Mesenchymal stem cell (in vitro differentiated cells and primary cell): ENCODE results near the gene NTHL1.

Source experiments
- DNase-seq: peaks from one replicate; pipeline ENCODE4 v3.0.0-alpha.2; 2013
- H2AFZ ChIP-seq: one replicate; pipeline ENCODE4 v1.6.1; 2013; ENCODE audit warnings: low read depth, mild to moderate bottlenecking, control low read depth, inconsistent platforms, low read length, moderate library complexity
- H2AK5ac ChIP-seq: 2 replicates; pipeline ENCODE4 v1.6.1; 2013; ENCODE audit warnings: low read length, moderate library complexity, mild to moderate bottlenecking, inconsistent platforms; ENCODE audit not compliant: severe bottlenecking
- H2BK120ac ChIP-seq: one replicate; pipeline ENCODE4 v1.6.1; 2013; ENCODE audit warnings: low read depth, mild to moderate bottlenecking, inconsistent platforms, low read length, moderate library complexity
- H2BK12ac ChIP-seq, 2 experiments: one replicate each; pipeline ENCODE4 v1.6.1; 2013; ENCODE audit warnings: inconsistent platforms in 2 of 2, low read length in 2 of 2, mild to moderate bottlenecking in 2 of 2, moderate library complexity in 2 of 2, control low read depth in 1 of 2
- H2BK15ac ChIP-seq: one replicate; pipeline ENCODE4 v1.6.1; 2013; ENCODE audit warnings: mild to moderate bottlenecking, low read depth, inconsistent platforms; ENCODE audit not compliant: poor library complexity, severe bottlenecking
- H2BK5ac ChIP-seq: 2 replicates; pipeline ENCODE4 v1.6.1; 2013; ENCODE audit warnings: low read depth, mild to moderate bottlenecking, low read length, control low read depth, inconsistent platforms; ENCODE audit not compliant: poor library complexity, severe bottlenecking
- H3K14ac ChIP-seq, 2 experiments: one replicate each; pipeline ENCODE4 v1.6.1; 2013; ENCODE audit warnings: inconsistent platforms in 2 of 2, low read length in 2 of 2, control low read depth in 1 of 2, mild to moderate bottlenecking in 1 of 2, moderate library complexity in 1 of 2
- H3K18ac ChIP-seq, 2 experiments: one replicate each; pipeline ENCODE4 v1.6.1; 2013; ENCODE audit warnings: inconsistent platforms in 2 of 2, low read length in 2 of 2, control low read depth in 1 of 2, low read depth in 1 of 2, mild to moderate bottlenecking in 1 of 2
- H3K23ac ChIP-seq, 2 experiments: one replicate each; pipeline ENCODE4 v1.6.1; 2013; ENCODE audit warnings: inconsistent platforms in 2 of 2, low read length in 2 of 2, mild to moderate bottlenecking in 2 of 2, moderate library complexity in 2 of 2, control low read depth in 1 of 2
- H3K27ac ChIP-seq: 2 replicates; pipeline ENCODE4 v1.5.1; 2013; ENCODE audit warnings: mild to moderate bottlenecking, moderate library complexity, low read length, control low read depth, inconsistent platforms; ENCODE audit not compliant: poor library complexity, severe bottlenecking
- H3K27me3 ChIP-seq, 2 experiments: 2 replicates each; pipeline versions ENCODE4 v1.6.1 to v1.7.0; 2013; ENCODE audit warnings: low read length in 2 of 2, mild to moderate bottlenecking in 2 of 2, moderate library complexity in 2 of 2, control low read depth in 1 of 2, inconsistent platforms in 1 of 2; ENCODE audit not compliant: control insufficient read depth in 1 of 2, insufficient read depth in 1 of 2
- H3K36me3 ChIP-seq, 2 experiments: 2 replicates each; pipeline versions ENCODE4 v1.6.1 to v1.7.0; 2013; ENCODE audit warnings: low read length in 2 of 2, control low read depth in 1 of 2, inconsistent platforms in 1 of 2, low read depth in 1 of 2, mild to moderate bottlenecking in 1 of 2; ENCODE audit not compliant: insufficient read depth in 2 of 2, control insufficient read depth in 1 of 2
- H3K4ac ChIP-seq, 2 experiments: one replicate each; pipeline ENCODE4 v1.6.1; 2013; ENCODE audit warnings: inconsistent platforms in 2 of 2, low read length in 2 of 2, mild to moderate bottlenecking in 2 of 2, moderate library complexity in 2 of 2, control low read depth in 1 of 2, low read depth in 1 of 2
- H3K4me1 ChIP-seq: 2 replicates; pipeline ENCODE4 v1.6.1; 2013; ENCODE audit warnings: low read depth, low read length, control low read depth; ENCODE audit not compliant: control insufficient read depth, insufficient read depth
- H3K4me2 ChIP-seq: 2 replicates; pipeline ENCODE4 v1.6.1; 2013; ENCODE audit warnings: low read length, mild to moderate bottlenecking, inconsistent platforms; ENCODE audit not compliant: poor library complexity, severe bottlenecking
- H3K4me3 ChIP-seq, 2 experiments: 2 replicates each; pipeline versions ENCODE4 v1.5.1 to v1.7.0; 2013; ENCODE audit warnings: low read length in 2 of 2, mild to moderate bottlenecking in 2 of 2, control low read depth in 1 of 2, low read depth in 1 of 2; ENCODE audit not compliant: insufficient read depth in 1 of 2
- H3K79me1 ChIP-seq: replicated peaks from 2 replicates; pipeline ENCODE4 v1.6.1; 2013; ENCODE audit warnings: mild to moderate bottlenecking, control low read depth, low read length, inconsistent platforms; ENCODE audit not compliant: poor library complexity, severe bottlenecking
- H3K9ac ChIP-seq: 2 replicates; pipeline ENCODE4 v1.7.0; 2013; ENCODE audit warnings: mild to moderate bottlenecking, low read length, moderate library complexity
- H3K9me3 ChIP-seq: 2 replicates; pipeline ENCODE4 v1.7.0; 2013; ENCODE audit warnings: mild to moderate bottlenecking, low read length; ENCODE audit not compliant: control insufficient read depth
- H4K8ac ChIP-seq: one replicate; pipeline ENCODE4 v1.6.1; 2013; ENCODE audit warnings: inconsistent platforms, mild to moderate bottlenecking, low read length, moderate library complexity
- H4K91ac ChIP-seq: one replicate; pipeline ENCODE4 v1.6.1; 2013; ENCODE audit warnings: mild to moderate bottlenecking, low read length, inconsistent platforms
- WGBS: methylation state at CpG from one replicate; pipeline ENCODE4 v1.1.7; 2013; ENCODE audit warnings: mixed read lengths; 5-methylcytosine and 5-hydroxymethylcytosine counted together

The NTHL1 gene

GRCh38 chr16:2031081-2031577, 16.5 kb downstream of the NTHL1 start:
- Histone ChIP-seq H3K4me2 (no peak overlapping the region), H3K4ac (no peak overlapping the region), H2AFZ (no peak overlapping the region), H3K18ac (no peak overlapping the region), H3K23ac (no peak overlapping the region), H3K27me3 (peaks cover 0 to 9% of the 10 kb centered on the region in 2 experiments), H2AK5ac (peak overlapping the region; percentile 83), H3K36me3 (peaks cover 0 to 47% of the 10 kb centered on the region in 2 experiments), H3K9me3 (no peaks in the 10 kb centered on the region), H2BK120ac (peak overlapping the region; percentile 27), H2BK12ac (no peak overlapping the region), H2BK5ac (no peak overlapping the region), H4K91ac (no peak overlapping the region), H4K8ac (no peak overlapping the region), H3K14ac (no peak overlapping the region), H2BK15ac (no peak overlapping the region), H3K9ac (no peak overlapping the region), H3K27ac (no peak overlapping the region), H3K4me3 (no peak overlapping the region), H3K4me1 (peaks cover 79% of the 10 kb centered on the region), H3K79me1 (peaks cover 7% of the 10 kb centered on the region)
- no peak for DNase-seq
- 94% methylated on average over 10 of the region's 11 CpGs for WGBS

DNA sequence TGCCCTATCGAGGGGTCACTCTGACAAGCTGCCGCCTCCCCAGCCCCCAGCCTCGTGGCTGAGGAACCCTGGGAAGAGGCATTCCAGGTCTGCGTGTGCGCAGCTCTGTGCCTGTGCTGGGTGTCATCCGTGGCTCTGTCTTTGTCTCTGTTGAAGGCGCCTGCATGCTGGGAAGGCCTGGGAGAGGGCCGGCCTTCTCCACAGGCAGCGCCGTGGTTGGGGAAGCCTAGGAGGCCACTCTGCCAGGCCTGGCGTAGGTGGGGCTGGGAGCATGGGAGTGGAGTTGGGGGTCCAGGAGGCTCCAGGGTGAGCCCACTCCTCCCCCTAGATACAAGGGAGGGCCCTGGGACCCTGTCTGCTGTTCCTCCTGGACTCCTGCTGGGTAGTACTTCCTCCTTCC, 17.6 kb downstream of the NTHL1 start:
- Histone ChIP-seq H4K91ac (peak overlapping the region; percentile 55), H2AK5ac (peak overlapping the region; percentile 72)
- 80% methylated on average over 11 of the region's 11 CpGs for WGBS

DNA sequence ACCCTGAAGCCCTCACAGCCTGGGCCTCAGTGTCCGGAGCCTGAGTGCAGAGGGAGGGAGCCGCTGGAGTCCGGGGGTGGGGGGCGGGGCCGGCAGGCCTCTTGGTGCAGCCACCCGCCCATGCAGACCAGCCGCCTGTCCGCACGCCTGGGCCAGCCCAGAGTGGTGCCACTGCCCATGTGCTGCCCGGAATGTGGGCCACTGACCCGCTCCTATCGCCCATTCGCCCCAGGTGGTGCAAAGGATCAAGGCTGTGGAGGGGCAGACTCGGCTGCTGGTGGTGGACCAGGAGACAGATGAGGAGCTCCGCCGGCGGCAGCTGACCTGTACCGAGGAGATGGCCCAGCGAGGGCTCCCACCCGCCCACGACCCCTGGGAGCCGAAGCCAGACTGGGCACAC, 18.3 kb downstream of the NTHL1 start:
- H2BK5ac ChIP-seq: no peak overlapping the region
- no peak overlapping the region for H2AFZ ChIP-seq
- H3K27me3 ChIP-seq: peaks cover 0 to 15% of the 10 kb centered on the region in 2 experiments
- 91% methylated on average over 22 of the region's 22 CpGs for WGBS
- H4K8ac ChIP-seq: no peak overlapping the region
- no peak overlapping the region for H3K4ac ChIP-seq
- no peaks in the 10 kb centered on the region for H3K9me3 ChIP-seq
- H3K79me1 ChIP-seq: peaks cover 7% of the 10 kb centered on the region
- no peak overlapping the region for H3K18ac ChIP-seq
- H3K4me2 ChIP-seq: no peak overlapping the region
- no peak overlapping the region for H2BK15ac ChIP-seq
- no peak overlapping the region for H2BK12ac ChIP-seq
- no peak overlapping the region for H3K23ac ChIP-seq
- no peak overlapping the region for H3K9ac ChIP-seq
- peaks cover 0 to 37% of the 10 kb centered on the region in 2 experiments for H3K36me3 ChIP-seq
- no peak overlapping the region for H3K27ac ChIP-seq
- no peak overlapping the region for H3K14ac ChIP-seq
- H2AK5ac ChIP-seq: no peak overlapping the region
- H2BK120ac ChIP-seq: no peak overlapping the region
- no peak for DNase-seq
- H3K4me3 ChIP-seq: no peak overlapping the region
- peaks cover 69% of the 10 kb centered on the region for H3K4me1 ChIP-seq
- H4K91ac ChIP-seq: no peak overlapping the region

More for the DNA sequence above, 17.6 kb downstream of the NTHL1 start:
- H2BK15ac ChIP-seq: no peak overlapping the region
- H3K4me3 ChIP-seq: no peak overlapping the region
- no peak overlapping the region for H3K18ac ChIP-seq
- no peak overlapping the region for H3K27ac ChIP-seq
- no peak overlapping the region for H3K4me2 ChIP-seq
- no peak overlapping the region for H3K4ac ChIP-seq
- H2BK12ac ChIP-seq: no peak overlapping the region
- no peak overlapping the region for H3K14ac ChIP-seq
- peaks cover 74% of the 10 kb centered on the region for H3K4me1 ChIP-seq
- no peaks in the 10 kb centered on the region for H3K9me3 ChIP-seq
- no peak overlapping the region for H2AFZ ChIP-seq
- no peak overlapping the region for H3K9ac ChIP-seq
- H3K27me3 ChIP-seq: peaks cover 0 to 15% of the 10 kb centered on the region in 2 experiments
- no peak overlapping the region for H2BK120ac ChIP-seq
- DNase-seq: no peak
- peak overlapping the region; percentile 8 for H2BK5ac ChIP-seq
- no peak overlapping the region for H3K23ac ChIP-seq
- peak overlapping the region; percentile 42 for H4K8ac ChIP-seq
- H3K36me3 ChIP-seq: peaks cover 0 to 41% of the 10 kb centered on the region in 2 experiments
- peaks cover 7% of the 10 kb centered on the region for H3K79me1 ChIP-seq

- Histone ChIP-seq H2BK15ac (no peak overlapping the region), H3K79me1 (peaks cover 7% of the 10 kb centered on the region), H3K18ac (no peak overlapping the region), H2BK5ac (no peak overlapping the region), H3K4me1 (peaks cover 70% of the 10 kb centered on the region), H3K27ac (no peak overlapping the region), H3K9me3 (no peaks in the 10 kb centered on the region), H2BK12ac (peak overlapping the region in 1 of 2 experiments; percentile 10), H2AK5ac (no peak overlapping the region), H2AFZ (no peak overlapping the region), H3K4me3 (peak overlapping the region in 1 of 2 experiments; percentile 9), H3K23ac (no peak overlapping the region), H3K27me3 (peaks cover 0 to 15% of the 10 kb centered on the region in 2 experiments), H4K8ac (no peak overlapping the region), H3K4ac (no peak overlapping the region), H3K36me3 (peaks cover 0 to 37% of the 10 kb centered on the region in 2 experiments), H2BK120ac (no peak overlapping the region), H3K14ac (no peak overlapping the region), H4K91ac (no peak overlapping the region), H3K9ac (no peak overlapping the region), H3K4me2 (peak overlapping the region; percentile 64)
- no peak for DNase-seq
- 97% methylated on average over 18 of the region's 18 CpGs for WGBS
Observed at GRCh38 chr16:2028620-2029220, 18.9 kb downstream of the NTHL1 start.
